Measurements from ENCODE around the gene NR3C2.
A peak's percentile ranks its signal among the peaks of the same experiment; 100 is the strongest.
"Not testable (repeated sequence)": the region's sequence is repeated elsewhere in the genome, so short reads cannot be mapped to it uniquely, and the experiment has no call there.

Gene NR3C2

GRCh38 chr4:148227147-148227546 is 215.1 kb downstream of the NR3C2 start:
- no peak for FAIRE-seq
- DNase-seq (ENCODE audit: insufficient read length, low spot score): no peak

GRCh38 chr4:148226341-148226740 is 215.9 kb downstream of the NR3C2 start:
- no peak for FAIRE-seq

GRCh38 chr4:148225639-148226038 is 216.6 kb downstream of the NR3C2 start:
- DNase-seq (ENCODE audit: insufficient read length, low spot score) (no peak), FAIRE-seq (no peak)

More at GRCh38 chr4:148226341-148226740, 215.9 kb downstream of the NR3C2 start:
- no peak for DNase-seq (ENCODE audit: insufficient read length, low spot score)

GRCh38 chr4:148224476-148224875 is 217.7 kb downstream of the NR3C2 start:
- FAIRE-seq (no peak), DNase-seq (ENCODE audit: insufficient read length, low spot score) (no peak)

GRCh38 chr4:148222991-148223660 is 219.1 kb downstream of the NR3C2 start:
- FAIRE-seq: no peak
- no peak for DNase-seq (ENCODE audit: insufficient read length, low spot score)

GRCh38 chr4:148216866-148217814 is 225.1 kb downstream of the NR3C2 start:
- DNase-seq (ENCODE audit: insufficient read length, low spot score) (peak; percentile 13), FAIRE-seq (peak; percentile 93)

- FAIRE-seq (no peak), DNase-seq (ENCODE audit: insufficient read length, low spot score) (no peak)
These were observed 225.9 kb downstream of the NR3C2 start for GRCh38 chr4:148216321-148216720.

GRCh38 chr4:148215202-148215601 is 227.0 kb downstream of the NR3C2 start:
- no peak for FAIRE-seq
- no peak for DNase-seq (ENCODE audit: insufficient read length, low spot score)

GRCh38 chr4:148214529-148215166 is 227.6 kb downstream of the NR3C2 start:
- FAIRE-seq: no peak
- no peak for DNase-seq (ENCODE audit: insufficient read length, low spot score)

GRCh38 chr4:148211533-148211932 is 230.7 kb downstream of the NR3C2 start:
- no peak for DNase-seq (ENCODE audit: insufficient read length, low spot score)
- FAIRE-seq: no peak

- no peak for FAIRE-seq
- DNase-seq (ENCODE audit: insufficient read length, low spot score): no peak
These were observed 231.6 kb downstream of the NR3C2 start for GRCh38 chr4:148210661-148211060.

- DNase-seq (ENCODE audit: insufficient read length, low spot score) (no peak), FAIRE-seq (no peak)
These were observed 235.1 kb downstream of the NR3C2 start for GRCh38 chr4:148207068-148207467.

GRCh38 chr4:148205476-148205875 is 236.7 kb downstream of the NR3C2 start:
- DNase-seq (ENCODE audit: insufficient read length, low spot score): no peak
- no peak for FAIRE-seq

GRCh38 chr4:148204892-148205291 is 237.3 kb downstream of the NR3C2 start:
- FAIRE-seq (no peak), DNase-seq (ENCODE audit: insufficient read length, low spot score) (no peak)

- FAIRE-seq (no peak), DNase-seq (ENCODE audit: insufficient read length, low spot score) (no peak)
These were observed 238.0 kb downstream of the NR3C2 start for GRCh38 chr4:148204171-148204570.

GRCh38 chr4:148203056-148203898 is 238.9 kb downstream of the NR3C2 start:
- no peak for FAIRE-seq
- DNase-seq (ENCODE audit: insufficient read length, low spot score): no peak

- DNase-seq (ENCODE audit: insufficient read length, low spot score): no peak
- no peak for FAIRE-seq
These were observed 241.3 kb downstream of the NR3C2 start for GRCh38 chr4:148200960-148201359.

- FAIRE-seq: no peak
- DNase-seq (ENCODE audit: insufficient read length, low spot score): no peak
These were observed 246.1 kb downstream of the NR3C2 start for GRCh38 chr4:148196164-148196563.

GRCh38 chr4:148192526-148192925 is 249.7 kb downstream of the NR3C2 start:
- no peak for FAIRE-seq
- DNase-seq (ENCODE audit: insufficient read length, low spot score): no peak

GRCh38 chr4:148187454-148188222 is 254.6 kb downstream of the NR3C2 start:
- not testable (repeated sequence) for DNase-seq (ENCODE audit: insufficient read length, low spot score); FAIRE-seq
